ENCODE results near the gene PRRT1. TPM values are rescaled to one million over a fixed set of nuclear protein-coding genes. Genes with fewer than 3 reads are reported as not detected.
"Not testable (repeated sequence)": the region's sequence is repeated elsewhere in the genome, so short reads cannot be mapped to it uniquely, and the experiment has no call there.

PRRT1 gene
- total and polyA plus RNA-seq, 5 donors from 2014 or later: 0.13 to 0.55 (median 0.29) TPM; not detected in 1

GRCh38 chr6:32195652-32195901 is 43.8 kb upstream of the PRRT1 start:
- Histone ChIP-seq H3K4me3 (ENCODE audit: low read depth, low read length) (peak overlapping the region; percentile 84), H3K9me3 (ENCODE audit: control insufficient read depth in 2 of 2, low read length in 2 of 2) (no peaks in the 10 kb centered on the region), H3K36me3 (ENCODE audit: control insufficient read depth, insufficient read depth, low read length) (no peaks in the 10 kb centered on the region), H3K27ac (ENCODE audit: insufficient read depth, low read length, poor library complexity, severe bottlenecking) (peak overlapping the region; percentile 97), H3K27me3 (ENCODE audit: control insufficient read depth, insufficient read depth, low read length) (no peaks in the 10 kb centered on the region), H3K4me1 (ENCODE audit: control insufficient read depth, insufficient read depth, low read length, poor library complexity, severe bottlenecking) (peaks cover 53% of the 10 kb centered on the region)
- Mint-ChIP-seq H3K36me3 (no peaks in the 10 kb centered on the region), H3K9me3 (no peaks in the 10 kb centered on the region), H3K27me3 (peaks cover 18% of the 10 kb centered on the region), H3K4me1 (peaks cover 22 to 37% (median 29%) of the 10 kb centered on the region in 4 donors), H3K4me3 (peak overlapping the region; percentile 97 to 99 (median 99)), H3K27ac (peak overlapping the region; percentile 85 to 99 (median 98))
- ATAC-seq (ENCODE audit: low read depth in 2 of 2) (peak; percentile 80 to 85), DNase-seq (peak; percentile 98 to 100 (median 99))

- no peaks in the 10 kb centered on the region for H3K9me3 ChIP-seq (ENCODE audit: control insufficient read depth in 2 of 2, low read length in 2 of 2)
- Mint-ChIP-seq H3K27ac (peak overlapping the region; percentile 85 to 99 (median 98)), H3K4me1 (peaks cover 22 to 37% (median 29%) of the 10 kb centered on the region in 4 donors), H3K36me3 (no peaks in the 10 kb centered on the region), H3K9me3 (no peaks in the 10 kb centered on the region), H3K4me3 (peak overlapping the region; percentile 97 to 99 (median 99)), H3K27me3 (peaks cover 13% of the 10 kb centered on the region)
- peak overlapping the region; percentile 97 for H3K27ac ChIP-seq (ENCODE audit: insufficient read depth, low read length, poor library complexity, severe bottlenecking)
- H3K4me3 ChIP-seq (ENCODE audit: low read depth, low read length): peak overlapping the region; percentile 84
- peaks cover 58% of the 10 kb centered on the region for H3K4me1 ChIP-seq (ENCODE audit: control insufficient read depth, insufficient read depth, low read length, poor library complexity, severe bottlenecking)
- no peaks in the 10 kb centered on the region for H3K36me3 ChIP-seq (ENCODE audit: control insufficient read depth, insufficient read depth, low read length)
- peak in 1 of 3 donors; percentile 72 for DNase-seq
- no peak for ATAC-seq (ENCODE audit: low read depth in 2 of 2)
- no peaks in the 10 kb centered on the region for H3K27me3 ChIP-seq (ENCODE audit: control insufficient read depth, insufficient read depth, low read length)
Observed at GRCh38 chr6:32194825-32195651, 43.3 kb upstream of the PRRT1 start.

DNA sequence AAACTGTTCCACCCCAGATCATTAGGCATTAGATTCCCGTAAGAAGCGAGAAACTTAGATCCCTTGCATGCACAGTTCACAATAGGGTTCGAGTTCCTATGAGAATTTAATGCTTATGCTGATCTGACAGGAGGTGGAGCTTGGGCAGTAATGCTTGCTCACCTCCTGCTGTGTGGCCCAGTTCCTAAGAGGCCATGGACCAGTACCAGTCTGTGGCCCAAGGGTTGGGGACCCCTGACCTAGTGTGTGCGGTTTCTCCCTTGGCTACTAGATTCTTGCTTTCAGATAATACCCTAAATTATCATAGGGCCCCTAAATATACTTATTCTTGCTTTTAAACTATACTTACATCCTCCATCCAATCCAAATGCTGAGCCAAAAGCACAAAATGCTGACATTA is 42.6 kb upstream of the PRRT1 start:
- DNase-seq: no peak
- Mint-ChIP-seq H3K36me3 (no peaks in the 10 kb centered on the region), H3K4me1 (peaks cover 22 to 37% (median 29%) of the 10 kb centered on the region in 4 donors), H3K4me3 (peak overlapping the region; percentile 97 to 99 (median 99)), H3K9me3 (no peaks in the 10 kb centered on the region), H3K27me3 (peaks cover 13% of the 10 kb centered on the region), H3K27ac (peak overlapping the region; percentile 85 to 99 (median 98))
- Histone ChIP-seq H3K4me3 (ENCODE audit: low read depth, low read length) (peak overlapping the region; percentile 84), H3K27ac (ENCODE audit: insufficient read depth, low read length, poor library complexity, severe bottlenecking) (peak overlapping the region; percentile 97), H3K9me3 (ENCODE audit: control insufficient read depth in 2 of 2, low read length in 2 of 2) (no peaks in the 10 kb centered on the region), H3K36me3 (ENCODE audit: control insufficient read depth, insufficient read depth, low read length) (no peaks in the 10 kb centered on the region), H3K27me3 (ENCODE audit: control insufficient read depth, insufficient read depth, low read length) (no peaks in the 10 kb centered on the region), H3K4me1 (ENCODE audit: control insufficient read depth, insufficient read depth, low read length, poor library complexity, severe bottlenecking) (peaks cover 60% of the 10 kb centered on the region)
- ATAC-seq (ENCODE audit: low read depth in 2 of 2): no peak

DNA sequence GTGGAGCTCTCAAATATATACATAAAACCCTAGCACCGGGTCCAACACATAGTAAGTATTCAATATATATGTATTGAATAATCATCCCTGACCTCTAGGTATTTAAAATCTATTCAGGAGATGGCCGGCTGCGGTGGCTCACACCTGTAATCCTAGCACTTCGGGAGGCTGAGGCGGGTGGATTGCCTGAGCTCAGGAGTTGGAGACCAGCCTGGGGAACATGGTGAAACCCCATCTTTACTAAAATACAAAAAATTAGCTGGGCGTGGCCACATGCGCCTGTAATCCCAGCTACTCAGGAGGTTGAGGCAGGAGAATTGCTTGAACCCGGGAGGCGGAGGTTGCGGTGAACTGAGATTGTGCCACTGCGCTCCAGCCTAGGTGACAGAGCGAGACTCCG is 41.4 kb upstream of the PRRT1 start:
- not testable (repeated sequence) for DNase-seq; H3K9me3 Mint-ChIP-seq; H3K36me3 Mint-ChIP-seq; H3K27me3 ChIP-seq (ENCODE audit: control insufficient read depth, insufficient read depth, low read length); H3K36me3 ChIP-seq (ENCODE audit: control insufficient read depth, insufficient read depth, low read length); H3K9me3 ChIP-seq (ENCODE audit: control insufficient read depth in 2 of 2, low read length in 2 of 2); ATAC-seq (ENCODE audit: low read depth in 2 of 2)
- peak overlapping the region; percentile 84 for H3K4me3 ChIP-seq (ENCODE audit: low read depth, low read length)
- peaks cover 73% of the 10 kb centered on the region for H3K4me1 ChIP-seq (ENCODE audit: control insufficient read depth, insufficient read depth, low read length, poor library complexity, severe bottlenecking)
- Mint-ChIP-seq H3K27me3 (peaks cover 13% of the 10 kb centered on the region), H3K4me3 (peak overlapping the region; percentile 99 to 100 (median 99)), H3K27ac (peak overlapping the region; percentile 98 to 99 (median 99)), H3K4me1 (peaks cover 22 to 48% (median 37%) of the 10 kb centered on the region in 4 donors)
- peak overlapping the region; percentile 88 for H3K27ac ChIP-seq (ENCODE audit: insufficient read depth, low read length, poor library complexity, severe bottlenecking)

GRCh38 chr6:32192608-32193039 is 40.9 kb upstream of the PRRT1 start, which contains the start of gene GPSM3:
Gene GPSM3, minus strand, starts transcription at chr6:32192643. Its CDS starts 130 bp downstream, at chr6:32192513.
- DNase-seq (peak; percentile 46 to 87 (median 59)), ATAC-seq (ENCODE audit: low read depth in 2 of 2) (no peak)
- peaks cover 4% of the 10 kb centered on the region for H3K36me3 ChIP-seq (ENCODE audit: control insufficient read depth, insufficient read depth, low read length)
- H3K27me3 ChIP-seq (ENCODE audit: control insufficient read depth, insufficient read depth, low read length): no peaks in the 10 kb centered on the region
- Mint-ChIP-seq H3K27me3 (peaks cover 13% of the 10 kb centered on the region), H3K9me3 (no peaks in the 10 kb centered on the region), H3K36me3 (peaks cover 4% of the 10 kb centered on the region), H3K27ac (peak within 1 kb of the TSS; percentile 98 to 99 (median 99)), H3K4me3 (peak within 1 kb of the TSS; percentile 99 to 100 (median 99)), H3K4me1 (peaks cover 22 to 53% (median 40%) of the 10 kb centered on the region in 4 donors)
- peaks cover 78% of the 10 kb centered on the region for H3K4me1 ChIP-seq (ENCODE audit: control insufficient read depth, insufficient read depth, low read length, poor library complexity, severe bottlenecking)
- no peaks in the 10 kb centered on the region for H3K9me3 ChIP-seq (ENCODE audit: control insufficient read depth in 2 of 2, low read length in 2 of 2)
- H3K27ac ChIP-seq (ENCODE audit: insufficient read depth, low read length, poor library complexity, severe bottlenecking): peak within 1 kb of the TSS; percentile 88
- peak within 1 kb of the TSS; percentile 84 for H3K4me3 ChIP-seq (ENCODE audit: low read depth, low read length)

DNA sequence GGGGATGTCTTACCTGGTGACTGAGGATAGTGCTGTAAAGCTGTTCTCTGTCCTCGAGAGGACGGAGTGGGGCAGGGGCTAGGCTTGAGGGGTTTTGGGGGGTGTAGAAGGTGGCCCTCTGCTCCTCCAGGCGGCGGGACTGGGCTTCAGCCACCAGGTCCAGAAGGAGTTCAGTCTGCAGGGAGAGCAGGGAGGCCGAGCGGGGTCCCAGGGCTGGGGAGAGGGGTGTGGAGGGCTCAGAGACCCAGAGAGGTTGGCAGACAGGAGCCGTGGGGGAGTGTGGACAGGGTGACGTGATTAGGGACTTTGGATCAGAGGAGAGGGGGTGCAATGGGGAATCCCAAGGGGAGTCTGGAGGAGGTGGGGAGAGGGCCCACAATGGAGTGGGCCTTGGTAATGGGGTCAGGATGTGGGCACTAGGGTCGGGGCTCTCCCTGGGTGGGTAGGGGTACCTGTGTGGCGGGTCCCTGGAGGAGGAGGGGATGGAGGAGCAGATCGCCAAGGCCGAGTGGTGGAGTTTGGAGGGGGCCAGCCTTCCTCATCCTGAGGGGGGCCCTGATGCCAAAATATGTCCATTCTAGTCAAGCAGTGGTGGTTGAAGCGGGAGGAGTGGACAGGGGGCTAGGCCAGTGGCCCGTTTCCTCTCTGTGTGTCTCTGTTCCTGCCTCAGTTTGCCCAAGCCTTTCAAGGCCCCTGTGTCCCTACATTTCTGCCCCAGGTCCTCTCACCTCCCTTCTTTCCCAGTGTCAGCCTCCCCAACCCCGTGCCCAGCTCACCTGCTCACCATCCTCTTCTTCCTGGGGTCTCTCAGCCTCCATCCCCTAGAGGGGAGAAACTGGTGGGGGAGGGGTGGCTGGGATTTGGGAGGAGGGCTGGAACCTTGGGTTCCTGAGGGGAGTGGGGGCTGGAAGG is 40.2 kb upstream of the PRRT1 start:
- DNase-seq (peak in 1 of 3 donors; percentile 20), ATAC-seq (ENCODE audit: low read depth in 2 of 2) (no peak)
- Mint-ChIP-seq H3K36me3 (peaks cover 11% of the 10 kb centered on the region), H3K9me3 (no peaks in the 10 kb centered on the region), H3K4me3 (peak overlapping the region; percentile 99 to 100 (median 99)), H3K27ac (peak overlapping the region; percentile 98 to 99 (median 99)), H3K4me1 (peaks cover 22 to 59% (median 45%) of the 10 kb centered on the region in 4 donors), H3K27me3 (peaks cover 12% of the 10 kb centered on the region)
- Histone ChIP-seq H3K36me3 (ENCODE audit: control insufficient read depth, insufficient read depth, low read length) (peaks cover 10% of the 10 kb centered on the region), H3K27me3 (ENCODE audit: control insufficient read depth, insufficient read depth, low read length) (no peaks in the 10 kb centered on the region), H3K4me3 (ENCODE audit: low read depth, low read length) (peak overlapping the region; percentile 84), H3K27ac (ENCODE audit: insufficient read depth, low read length, poor library complexity, severe bottlenecking) (peak overlapping the region; percentile 88), H3K9me3 (ENCODE audit: control insufficient read depth in 2 of 2, low read length in 2 of 2) (no peaks in the 10 kb centered on the region), H3K4me1 (ENCODE audit: control insufficient read depth, insufficient read depth, low read length, poor library complexity, severe bottlenecking) (peaks cover 82% of the 10 kb centered on the region)

DNA sequence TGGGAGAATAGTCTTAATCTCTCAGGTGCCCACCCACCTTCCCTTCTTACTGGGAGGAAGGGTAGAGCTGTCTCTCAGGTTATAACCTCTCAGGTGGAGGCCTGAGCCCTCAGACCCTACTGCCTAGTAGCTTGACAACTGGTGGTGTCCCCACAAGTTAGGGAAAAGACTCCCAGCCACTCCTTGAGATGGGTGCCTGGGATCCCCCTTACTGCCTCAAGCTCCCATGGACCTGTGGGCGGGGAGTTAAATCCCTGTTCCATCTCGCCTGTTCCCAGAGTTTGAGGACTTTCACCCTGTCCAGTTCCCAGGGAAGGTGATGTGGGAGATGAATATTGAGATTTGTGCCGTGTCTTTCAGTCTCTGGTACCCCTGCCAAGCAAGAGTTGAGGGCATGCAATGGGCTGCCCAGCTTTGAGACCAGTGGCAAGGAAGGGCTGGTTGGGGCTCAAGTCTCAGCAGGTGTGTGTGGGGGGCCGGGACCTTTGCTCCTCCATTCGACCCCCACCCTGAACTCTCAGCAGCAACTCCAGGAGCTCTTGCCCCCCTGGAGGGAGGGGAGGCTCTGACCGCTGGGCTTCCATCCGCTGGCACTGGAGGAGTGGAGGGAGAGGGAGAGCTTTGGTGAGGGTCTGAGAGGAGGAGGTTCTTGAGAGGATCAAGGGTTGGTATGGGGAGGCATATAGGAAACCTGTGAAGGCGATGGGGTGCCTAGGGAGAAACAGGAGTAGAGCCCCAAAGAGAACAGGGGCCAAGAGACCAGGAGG is 39.4 kb upstream of the PRRT1 start:
- Mint-ChIP-seq H3K27me3 (peaks cover 10% of the 10 kb centered on the region), H3K36me3 (peaks cover 19% of the 10 kb centered on the region), H3K9me3 (no peaks in the 10 kb centered on the region), H3K27ac (peak overlapping the region; percentile 98 to 99 (median 99)), H3K4me1 (peaks cover 28 to 68% (median 50%) of the 10 kb centered on the region in 4 donors), H3K4me3 (peak overlapping the region; percentile 99 to 100 (median 99))
- Histone ChIP-seq H3K27me3 (ENCODE audit: control insufficient read depth, insufficient read depth, low read length) (no peaks in the 10 kb centered on the region), H3K9me3 (ENCODE audit: control insufficient read depth in 2 of 2, low read length in 2 of 2) (no peaks in the 10 kb centered on the region), H3K4me3 (ENCODE audit: low read depth, low read length) (peak overlapping the region; percentile 84), H3K4me1 (ENCODE audit: control insufficient read depth, insufficient read depth, low read length, poor library complexity, severe bottlenecking) (peaks cover 82% of the 10 kb centered on the region), H3K27ac (ENCODE audit: insufficient read depth, low read length, poor library complexity, severe bottlenecking) (peak overlapping the region; percentile 88), H3K36me3 (ENCODE audit: control insufficient read depth, insufficient read depth, low read length) (peaks cover 17% of the 10 kb centered on the region)
- ATAC-seq (ENCODE audit: low read depth in 2 of 2) (no peak), DNase-seq (no peak)

All from CD4-positive, CD25-positive, alpha-beta regulatory T cell (primary cell).